Osteoblast (primary cell): Measurements from ENCODE around the gene EML2. TPM values are rescaled to one million over a fixed set of nuclear protein-coding genes. Genes with fewer than 3 reads are reported as not detected.

Source experiments
- DNase-seq: peaks from one replicate; pipeline ENCODE4 v3.0.0; 2011; ENCODE audit warnings: low spot score, mixed read lengths; ENCODE audit not compliant: insufficient read length; ENCODE audit errors: missing footprints
- H2AFZ ChIP-seq: 2 replicates; pipeline ENCODE4 v1.6.0; 2011; ENCODE audit warnings: mild to moderate bottlenecking, low read length
- H3K27ac ChIP-seq: 2 replicates; pipeline ENCODE4 v1.5.1; 2011; ENCODE audit warnings: mild to moderate bottlenecking, low read depth, low read length, moderate library complexity
- H3K27me3 ChIP-seq: 2 replicates; pipeline ENCODE4 v1.6.0; 2012; ENCODE audit warnings: mild to moderate bottlenecking, control low read depth, inconsistent platforms, low read length, moderate library complexity; ENCODE audit not compliant: insufficient read depth
- H3K36me3 ChIP-seq: 2 replicates; pipeline ENCODE4 v1.5.1; 2011; ENCODE audit warnings: mild to moderate bottlenecking, low read length, control low read depth, moderate library complexity; ENCODE audit not compliant: insufficient read depth
- H3K4me1 ChIP-seq: 2 replicates; pipeline ENCODE4 v1.5.1; 2011; ENCODE audit warnings: mild to moderate bottlenecking, low read length, control low read depth, moderate library complexity; ENCODE audit not compliant: insufficient read depth
- H3K4me2 ChIP-seq: 2 replicates; pipeline ENCODE4 v1.6.0; 2011; ENCODE audit warnings: mild to moderate bottlenecking, low read length; ENCODE audit not compliant: insufficient read depth
- H3K4me3 ChIP-seq: fragments of 200-600 bp; sonication (generic); 3 replicates; pipeline ENCODE4 v1.5.1; 2012; ENCODE audit warnings: mild to moderate bottlenecking, low read length, inconsistent platforms; ENCODE audit not compliant: insufficient read depth
- H3K79me2 ChIP-seq: 2 replicates; pipeline ENCODE4 v1.6.0; 2012; ENCODE audit warnings: mild to moderate bottlenecking, low read length, control low read depth, inconsistent platforms; ENCODE audit not compliant: insufficient read depth
- H3K9me3 ChIP-seq: 2 replicates; pipeline ENCODE4 v1.5.1; 2011; ENCODE audit warnings: low read depth, low read length, control low read depth
- H4K20me1 ChIP-seq: 2 replicates; pipeline ENCODE4 v1.6.0; 2012; ENCODE audit warnings: mild to moderate bottlenecking, low read length, control low read depth; ENCODE audit not compliant: insufficient read depth
- total RNA-seq: library from RNA; depleted of rRNA; stranded (reverse); fragments of >200 nt; gene quantifications from 2 replicates; pipeline ENCODE4 v1.2.3, GENCODE V29; 2012
- TF ChIP-seq, protein P1 (sequence below): IDR thresholded peaks from 2 replicates; pipeline ENCODE4 v1.5.1; 2011; ENCODE audit warnings: mild to moderate bottlenecking, low read depth, low read length, moderate library complexity; ENCODE audit errors: extremely low read depth

Gene EML2
- total RNA-seq, 1 donor: 10.1 TPM

GRCh38 chr19:45643927-45644771, 5.0 kb upstream of the EML2 start:
- no peak overlapping the region for H2AFZ ChIP-seq
- H3K27ac ChIP-seq: no peak overlapping the region
- H3K79me2 ChIP-seq: no peaks in the 10 kb centered on the region
- H3K9me3 ChIP-seq: no peaks in the 10 kb centered on the region
- no peak overlapping the region for H3K4me3 ChIP-seq
- DNase-seq: no peak
- H3K36me3 ChIP-seq: no peaks in the 10 kb centered on the region
- H3K27me3 ChIP-seq: no peaks in the 10 kb centered on the region
- TF ChIP-seq, protein P1, sequence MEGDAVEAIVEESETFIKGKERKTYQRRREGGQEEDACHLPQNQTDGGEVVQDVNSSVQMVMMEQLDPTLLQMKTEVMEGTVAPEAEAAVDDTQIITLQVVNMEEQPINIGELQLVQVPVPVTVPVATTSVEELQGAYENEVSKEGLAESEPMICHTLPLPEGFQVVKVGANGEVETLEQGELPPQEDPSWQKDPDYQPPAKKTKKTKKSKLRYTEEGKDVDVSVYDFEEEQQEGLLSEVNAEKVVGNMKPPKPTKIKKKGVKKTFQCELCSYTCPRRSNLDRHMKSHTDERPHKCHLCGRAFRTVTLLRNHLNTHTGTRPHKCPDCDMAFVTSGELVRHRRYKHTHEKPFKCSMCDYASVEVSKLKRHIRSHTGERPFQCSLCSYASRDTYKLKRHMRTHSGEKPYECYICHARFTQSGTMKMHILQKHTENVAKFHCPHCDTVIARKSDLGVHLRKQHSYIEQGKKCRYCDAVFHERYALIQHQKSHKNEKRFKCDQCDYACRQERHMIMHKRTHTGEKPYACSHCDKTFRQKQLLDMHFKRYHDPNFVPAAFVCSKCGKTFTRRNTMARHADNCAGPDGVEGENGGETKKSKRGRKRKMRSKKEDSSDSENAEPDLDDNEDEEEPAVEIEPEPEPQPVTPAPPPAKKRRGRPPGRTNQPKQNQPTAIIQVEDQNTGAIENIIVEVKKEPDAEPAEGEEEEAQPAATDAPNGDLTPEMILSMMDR: no peak
- peaks cover 17% of the 10 kb centered on the region for H3K4me1 ChIP-seq
- H3K4me2 ChIP-seq: no peak overlapping the region
- no peaks in the 10 kb centered on the region for H4K20me1 ChIP-seq

- peaks cover 23% of the 10 kb centered on the region for H3K4me1 ChIP-seq
- H3K4me2 ChIP-seq: peak overlapping the region; percentile 66
- no peaks in the 10 kb centered on the region for H3K79me2 ChIP-seq
- H3K27ac ChIP-seq: no peak overlapping the region
- H3K4me3 ChIP-seq: peak overlapping the region; percentile 33
- TF ChIP-seq, protein P1: peak; percentile 94
- DNase-seq: peak; percentile 99
- no peak overlapping the region for H2AFZ ChIP-seq
- no peaks in the 10 kb centered on the region for H4K20me1 ChIP-seq
- H3K27me3 ChIP-seq: no peaks in the 10 kb centered on the region
- no peaks in the 10 kb centered on the region for H3K9me3 ChIP-seq
- H3K36me3 ChIP-seq: no peaks in the 10 kb centered on the region
Measured at GRCh38 chr19:45643024-45643926, 4.1 kb upstream of the EML2 start.

GRCh38 chr19:45641274-45642105, 2.3 kb upstream of the EML2 start:
- Histone ChIP-seq H3K27me3 (no peaks in the 10 kb centered on the region), H3K36me3 (no peaks in the 10 kb centered on the region), H4K20me1 (no peaks in the 10 kb centered on the region), H2AFZ (peak overlapping the region; percentile 84), H3K4me3 (peak overlapping the region; percentile 72), H3K27ac (peak overlapping the region; percentile 41), H3K4me1 (peaks cover 27% of the 10 kb centered on the region), H3K9me3 (no peaks in the 10 kb centered on the region), H3K79me2 (no peaks in the 10 kb centered on the region), H3K4me2 (peak overlapping the region; percentile 90)
- TF ChIP-seq, protein P1: no peak
- peak; percentile 93 for DNase-seq
